ENCODE results near the gene NCS1. TPM values are rescaled to one million over a fixed set of nuclear protein-coding genes. Genes with fewer than 3 reads are reported as not detected.

NCS1 gene
- total RNA-seq, 1 donor from 2014 or later: 312 TPM

- TF ChIP-seq, protein P1, sequence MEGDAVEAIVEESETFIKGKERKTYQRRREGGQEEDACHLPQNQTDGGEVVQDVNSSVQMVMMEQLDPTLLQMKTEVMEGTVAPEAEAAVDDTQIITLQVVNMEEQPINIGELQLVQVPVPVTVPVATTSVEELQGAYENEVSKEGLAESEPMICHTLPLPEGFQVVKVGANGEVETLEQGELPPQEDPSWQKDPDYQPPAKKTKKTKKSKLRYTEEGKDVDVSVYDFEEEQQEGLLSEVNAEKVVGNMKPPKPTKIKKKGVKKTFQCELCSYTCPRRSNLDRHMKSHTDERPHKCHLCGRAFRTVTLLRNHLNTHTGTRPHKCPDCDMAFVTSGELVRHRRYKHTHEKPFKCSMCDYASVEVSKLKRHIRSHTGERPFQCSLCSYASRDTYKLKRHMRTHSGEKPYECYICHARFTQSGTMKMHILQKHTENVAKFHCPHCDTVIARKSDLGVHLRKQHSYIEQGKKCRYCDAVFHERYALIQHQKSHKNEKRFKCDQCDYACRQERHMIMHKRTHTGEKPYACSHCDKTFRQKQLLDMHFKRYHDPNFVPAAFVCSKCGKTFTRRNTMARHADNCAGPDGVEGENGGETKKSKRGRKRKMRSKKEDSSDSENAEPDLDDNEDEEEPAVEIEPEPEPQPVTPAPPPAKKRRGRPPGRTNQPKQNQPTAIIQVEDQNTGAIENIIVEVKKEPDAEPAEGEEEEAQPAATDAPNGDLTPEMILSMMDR (IDR thresholded peaks at IDR 0.05; ENCODE audit: partially characterized antibody, unreplicated experiment): no peak
- no peak for DNase-seq
- Mint-ChIP-seq H3K4me1 (ENCODE audit: low read depth, unreplicated experiment) (peaks cover 16% of the 10 kb centered on the region), H3K4me3 (ENCODE audit: unreplicated experiment) (no peak overlapping the region), H3K27me3 (ENCODE audit: unreplicated experiment) (peaks cover 8% of the 10 kb centered on the region), H3K27ac (ENCODE audit: unreplicated experiment) (no peak overlapping the region), H3K9me3 (ENCODE audit: unreplicated experiment) (peaks cover 5% of the 10 kb centered on the region), H3K36me3 (ENCODE audit: unreplicated experiment) (no peaks in the 10 kb centered on the region)
Observed at GRCh38 chr9:130244548-130245165, 72.5 kb downstream of the NCS1 start.

GRCh38 chr9:130245474-130245873 is 73.3 kb downstream of the NCS1 start:
- Mint-ChIP-seq H3K36me3 (ENCODE audit: unreplicated experiment) (no peaks in the 10 kb centered on the region), H3K4me3 (ENCODE audit: unreplicated experiment) (no peak overlapping the region), H3K27ac (ENCODE audit: unreplicated experiment) (no peak overlapping the region), H3K9me3 (ENCODE audit: unreplicated experiment) (peaks cover 7% of the 10 kb centered on the region), H3K4me1 (ENCODE audit: low read depth, unreplicated experiment) (peaks cover 14% of the 10 kb centered on the region), H3K27me3 (ENCODE audit: unreplicated experiment) (peaks cover 6% of the 10 kb centered on the region)
- DNase-seq: no peak
- TF ChIP-seq, protein P1 (IDR thresholded peaks at IDR 0.05; ENCODE audit: partially characterized antibody, unreplicated experiment): no peak

DNA sequence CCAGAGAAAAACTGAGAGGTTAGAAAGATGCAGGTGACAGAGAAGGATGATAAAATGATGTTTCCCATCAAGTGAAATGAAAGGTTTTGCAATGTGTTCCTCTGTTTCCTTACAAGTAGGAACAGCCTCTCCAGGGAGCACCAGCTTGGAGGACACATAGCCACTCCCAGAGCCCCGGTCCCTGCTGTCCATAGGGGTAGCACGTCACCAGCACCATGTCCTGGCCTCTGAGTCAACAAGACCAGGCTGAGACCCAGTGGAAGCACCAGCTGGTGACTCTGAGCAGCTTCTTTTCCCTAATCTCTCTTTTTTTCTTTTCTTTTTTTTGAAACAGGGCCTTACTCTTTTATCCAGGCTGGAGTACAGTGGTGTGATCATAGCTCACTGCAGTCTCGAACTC is 73.9 kb downstream of the NCS1 start:
- peaks cover 9% of the 10 kb centered on the region for H3K4me1 Mint-ChIP-seq (ENCODE audit: low read depth, unreplicated experiment)
- H3K27me3 Mint-ChIP-seq (ENCODE audit: unreplicated experiment): peaks cover 3% of the 10 kb centered on the region

DNA sequence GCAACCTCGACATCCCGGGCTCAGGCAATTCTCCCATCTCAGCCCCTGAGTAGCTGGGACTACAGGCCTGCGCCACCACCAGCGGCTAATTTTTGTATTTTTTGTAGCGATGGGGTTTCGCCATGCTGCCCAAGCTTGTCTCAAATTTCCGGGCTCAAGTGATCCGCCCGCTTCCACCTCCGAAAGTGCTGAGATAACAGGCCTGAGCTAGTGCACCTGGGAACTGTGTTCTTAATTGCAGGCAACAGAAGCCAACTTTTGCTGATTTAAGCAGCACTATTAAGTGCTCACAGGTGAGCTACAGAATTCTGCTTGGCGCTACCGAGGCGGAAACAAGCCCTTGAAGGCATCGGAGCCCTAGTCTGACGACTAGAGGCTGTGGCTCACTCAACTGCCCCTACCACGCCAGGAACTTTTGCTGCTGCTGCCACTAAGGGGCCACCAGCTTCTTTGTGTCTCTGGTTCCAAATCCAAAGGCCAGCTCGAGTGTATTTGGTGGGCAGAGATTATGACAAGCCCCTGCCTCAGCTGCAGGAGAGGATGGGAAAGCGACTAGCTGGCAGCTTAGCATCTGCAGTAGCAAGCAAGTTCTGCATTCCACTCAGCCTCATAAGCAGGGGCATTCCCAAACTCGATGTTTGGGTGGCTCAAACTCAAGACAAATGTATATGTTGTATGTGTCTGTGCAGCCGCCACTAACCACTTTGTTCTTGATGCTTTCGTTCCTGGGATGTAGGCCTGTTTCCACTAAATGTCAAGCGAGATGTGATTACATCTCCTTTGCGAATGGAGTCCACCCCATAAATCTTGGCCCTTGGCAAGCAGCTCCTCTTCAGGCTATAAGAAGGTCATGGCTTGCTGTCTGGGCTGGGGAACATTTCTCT is 82.8 kb downstream of the NCS1 start:
- Mint-ChIP-seq H3K36me3 (ENCODE audit: unreplicated experiment) (no peaks in the 10 kb centered on the region), H3K4me1 (ENCODE audit: low read depth, unreplicated experiment) (no peaks in the 10 kb centered on the region), H3K4me3 (ENCODE audit: unreplicated experiment) (no peak overlapping the region), H3K27ac (ENCODE audit: unreplicated experiment) (no peak overlapping the region), H3K27me3 (ENCODE audit: unreplicated experiment) (peaks cover 1% of the 10 kb centered on the region), H3K9me3 (ENCODE audit: unreplicated experiment) (peaks cover 3% of the 10 kb centered on the region)
- DNase-seq: no peak
- TF ChIP-seq, protein P1 (IDR thresholded peaks at IDR 0.05; ENCODE audit: partially characterized antibody, unreplicated experiment): no peak

More for the DNA sequence above, 73.9 kb downstream of the NCS1 start:
- Mint-ChIP-seq H3K9me3 (ENCODE audit: unreplicated experiment) (peaks cover 4% of the 10 kb centered on the region), H3K27ac (ENCODE audit: unreplicated experiment) (no peak overlapping the region), H3K4me3 (ENCODE audit: unreplicated experiment) (no peak overlapping the region), H3K36me3 (ENCODE audit: unreplicated experiment) (no peaks in the 10 kb centered on the region)
- no peak for DNase-seq
- TF ChIP-seq, protein P1 (IDR thresholded peaks at IDR 0.05; ENCODE audit: partially characterized antibody, unreplicated experiment): no peak
